Measurements from ENCODE around the gene PLXDC1.
A peak's percentile ranks its signal among the peaks of the same experiment; 100 is the strongest.

The PLXDC1 gene

GRCh38 chr17:39114723-39115122 lies 36.7 kb downstream of the PLXDC1 start:
- TF ChIP-seq, protein P1, sequence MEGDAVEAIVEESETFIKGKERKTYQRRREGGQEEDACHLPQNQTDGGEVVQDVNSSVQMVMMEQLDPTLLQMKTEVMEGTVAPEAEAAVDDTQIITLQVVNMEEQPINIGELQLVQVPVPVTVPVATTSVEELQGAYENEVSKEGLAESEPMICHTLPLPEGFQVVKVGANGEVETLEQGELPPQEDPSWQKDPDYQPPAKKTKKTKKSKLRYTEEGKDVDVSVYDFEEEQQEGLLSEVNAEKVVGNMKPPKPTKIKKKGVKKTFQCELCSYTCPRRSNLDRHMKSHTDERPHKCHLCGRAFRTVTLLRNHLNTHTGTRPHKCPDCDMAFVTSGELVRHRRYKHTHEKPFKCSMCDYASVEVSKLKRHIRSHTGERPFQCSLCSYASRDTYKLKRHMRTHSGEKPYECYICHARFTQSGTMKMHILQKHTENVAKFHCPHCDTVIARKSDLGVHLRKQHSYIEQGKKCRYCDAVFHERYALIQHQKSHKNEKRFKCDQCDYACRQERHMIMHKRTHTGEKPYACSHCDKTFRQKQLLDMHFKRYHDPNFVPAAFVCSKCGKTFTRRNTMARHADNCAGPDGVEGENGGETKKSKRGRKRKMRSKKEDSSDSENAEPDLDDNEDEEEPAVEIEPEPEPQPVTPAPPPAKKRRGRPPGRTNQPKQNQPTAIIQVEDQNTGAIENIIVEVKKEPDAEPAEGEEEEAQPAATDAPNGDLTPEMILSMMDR (IDR thresholded peaks at IDR 0.05; ENCODE audit: low read depth, low read length), result no peak
- peak; percentile 22 for DNase-seq (ENCODE audit: extremely low read depth, low read depth)

DNA sequence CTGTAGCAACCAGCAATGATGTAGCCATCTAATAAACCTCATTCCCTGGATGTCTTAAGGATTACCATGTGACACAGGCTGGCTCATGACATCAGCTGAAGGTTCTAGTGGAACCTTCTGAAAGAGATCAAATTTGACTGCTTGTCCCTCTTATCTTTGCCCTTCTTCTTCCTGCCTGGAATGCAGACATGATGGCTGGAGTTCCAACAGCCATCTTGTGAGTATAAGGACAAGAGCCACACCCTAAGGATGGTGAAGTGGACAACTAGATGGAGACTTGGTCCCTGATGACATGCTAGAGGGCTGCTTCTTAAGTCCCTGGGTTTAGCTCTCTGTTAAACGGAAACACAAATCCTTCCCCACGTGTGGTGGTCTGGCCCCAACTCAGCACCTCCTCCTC lies 37.6 kb downstream of the PLXDC1 start:
- DNase-seq (ENCODE audit: extremely low read depth, low read depth), result no peak
- TF ChIP-seq, protein P1 (IDR thresholded peaks at IDR 0.05; ENCODE audit: low read depth, low read length), result no peak

GRCh38 chr17:39110435-39111136 lies 40.9 kb downstream of the PLXDC1 start:
- TF ChIP-seq, protein P1 (IDR thresholded peaks at IDR 0.05; ENCODE audit: low read depth, low read length), result no peak
- no peak for DNase-seq (ENCODE audit: extremely low read depth, low read depth)

DNA sequence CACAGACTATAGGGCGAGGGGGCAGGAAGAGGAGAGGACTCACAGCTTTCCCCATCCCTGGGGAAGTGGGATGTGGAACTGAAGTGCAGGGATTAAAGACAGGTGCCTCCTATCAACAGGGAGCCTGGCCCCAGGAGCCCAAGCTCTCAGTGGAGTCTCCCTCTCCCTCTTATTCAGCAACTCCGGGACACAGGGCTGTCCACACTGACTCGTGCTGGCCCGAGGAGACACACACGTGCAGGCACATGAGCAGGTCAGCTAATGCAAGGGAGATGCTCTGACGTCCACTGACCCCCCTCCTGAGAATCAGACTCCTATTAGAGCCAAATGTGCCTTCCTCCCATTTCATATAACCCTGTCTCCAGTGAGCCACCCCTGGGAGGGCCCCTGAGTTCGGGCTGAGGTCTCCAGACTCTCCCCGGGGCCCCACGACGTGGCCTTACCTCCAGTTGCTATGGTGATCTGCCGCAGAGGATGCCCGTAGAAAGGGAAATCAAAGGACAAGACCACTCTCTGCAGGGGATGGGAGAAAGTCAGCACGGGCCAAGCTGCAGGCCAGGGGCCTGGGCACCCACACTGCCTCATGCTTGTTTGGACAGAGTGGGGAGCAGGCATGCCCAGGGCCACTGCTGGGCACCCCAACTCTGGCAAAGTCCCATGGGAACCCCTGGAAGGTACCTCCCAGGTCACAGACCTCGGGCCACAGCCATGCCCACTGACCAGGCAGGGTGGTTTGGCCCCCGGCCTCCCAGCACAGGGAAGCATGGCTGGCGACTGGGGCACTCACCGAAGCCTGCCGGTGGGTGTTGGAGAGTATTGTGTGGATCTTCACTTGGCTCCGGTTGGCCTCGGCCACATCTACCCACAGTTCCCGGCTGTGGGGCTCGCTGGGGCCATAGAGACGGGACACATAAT lies 42.7 kb downstream of the PLXDC1 start:
- DNase-seq (ENCODE audit: extremely low read depth, low read depth), result no peak
- TF ChIP-seq, protein P1 (IDR thresholded peaks at IDR 0.05; ENCODE audit: low read depth, low read length), result no peak

DNA sequence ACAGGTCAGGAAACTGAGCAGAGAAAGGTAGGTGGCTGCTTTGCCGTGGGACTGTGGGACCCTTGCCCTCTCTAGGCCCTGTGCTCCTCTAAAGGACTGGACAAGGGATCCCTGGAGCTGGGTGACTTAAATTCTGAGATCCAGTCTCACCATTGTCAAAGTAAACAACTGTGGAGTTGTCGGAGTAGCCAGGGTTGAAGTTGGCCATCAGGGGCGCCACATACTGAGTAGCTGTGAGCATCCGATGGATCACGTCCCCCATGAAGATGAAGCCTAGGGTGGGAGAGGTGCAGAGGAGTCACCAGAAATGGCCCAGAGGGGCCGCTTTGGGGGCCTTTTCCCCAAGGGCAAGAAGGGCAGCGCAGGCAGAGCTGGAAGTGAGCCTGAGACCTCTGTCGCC lies 43.5 kb downstream of the PLXDC1 start:
- no peak for DNase-seq (ENCODE audit: extremely low read depth, low read depth)
- TF ChIP-seq, protein P1 (IDR thresholded peaks at IDR 0.05; ENCODE audit: low read depth, low read length), result no peak

DNA sequence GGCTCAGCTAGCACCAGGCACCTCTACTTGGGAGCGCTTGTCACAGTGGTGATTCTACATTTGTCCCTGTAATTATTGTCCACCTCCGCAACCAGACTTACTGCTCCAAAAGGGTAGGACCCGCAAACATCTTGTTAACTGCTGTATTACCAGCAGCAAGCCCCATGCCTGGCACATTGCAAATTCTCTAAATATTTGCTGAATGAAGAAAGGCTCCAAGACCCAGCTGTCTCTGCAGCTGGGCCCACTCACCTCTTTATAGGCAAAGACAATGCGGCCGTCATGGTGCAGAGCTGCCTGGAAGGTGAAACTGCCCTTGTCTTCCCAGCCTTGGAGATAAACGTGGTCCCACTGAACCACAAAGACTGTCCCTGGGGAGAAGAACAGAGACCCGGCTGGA lies 44.3 kb downstream of the PLXDC1 start:
- TF ChIP-seq, protein P1 (IDR thresholded peaks at IDR 0.05; ENCODE audit: low read depth, low read length), result no peak

GRCh38 chr17:39105705-39106104 lies 45.7 kb downstream of the PLXDC1 start:
- DNase-seq (ENCODE audit: extremely low read depth, low read depth), result no peak
- TF ChIP-seq, protein P1 (IDR thresholded peaks at IDR 0.05; ENCODE audit: low read depth, low read length), result no peak

More for the DNA sequence above, 44.3 kb downstream of the PLXDC1 start:
- no peak for DNase-seq (ENCODE audit: extremely low read depth, low read depth)
